H1 (cell line): ENCODE results near the gene CAPNS1. TPM values are rescaled to one million over a fixed set of nuclear protein-coding genes. Genes with fewer than 3 reads are reported as not detected.

ENCODE experiments used
- CTCF ChIA-PET: fragments of 300-600 bp; sonication (Branson Sonifier 250); formaldehyde crosslinking; loops from one replicate; lab custom pipeline; 2021; ENCODE audit not compliant: partially characterized antibody; lab: Charles Lee
- POLR2A ChIA-PET: fragments of 300-600 bp; sonication (Branson Sonifier 250); formaldehyde crosslinking; loops from one replicate; lab custom pipeline; 2021; ENCODE audit warnings: inconsistent platforms; ENCODE audit not compliant: partially characterized antibody; lab: Charles Lee
- DNase-seq, 2 experiments: peaks; one replicate each; pipeline versions ENCODE4 v3.0.0 to v3.0.0-alpha.2; 2010 to 2022; ENCODE audit warnings: low spot score in 2 of 2, low read depth in 1 of 2, mixed read lengths in 1 of 2
- FAIRE-seq: peaks from 2 replicates; lab custom pipeline; 2011; peaks lifted over from hg19 to GRCh38; lab: Jason Lieb, UNC
- H2AFZ ChIP-seq: 2 replicates; pipeline ENCODE4 v1.8.1; 2012; ENCODE audit warnings: low read length, inconsistent platforms
- H2AK5ac ChIP-seq: 2 replicates; pipeline ENCODE4 v1.6.1; 2013; ENCODE audit warnings: low read depth, low read length
- H2BK120ac ChIP-seq: replicated peaks from 2 replicates; pipeline ENCODE3; 2013; ENCODE audit warnings: low read depth, low read length, inconsistent platforms
- H2BK12ac ChIP-seq: 2 replicates; pipeline ENCODE4 v1.6.1; 2013; ENCODE audit warnings: low read depth, low read length
- H2BK15ac ChIP-seq: 2 replicates; pipeline ENCODE4 v1.6.1; 2013; ENCODE audit warnings: low read length
- H2BK20ac ChIP-seq: 2 replicates; pipeline ENCODE4 v1.6.1; 2013; ENCODE audit warnings: low read length
- H2BK5ac ChIP-seq: 2 replicates; pipeline ENCODE4 v1.6.1; 2013; ENCODE audit warnings: low read depth, low read length
- H3K14ac ChIP-seq: 2 replicates; pipeline ENCODE4 v1.6.1; 2013; ENCODE audit warnings: inconsistent platforms; ENCODE audit not compliant: insufficient read length
- H3K18ac ChIP-seq: 2 replicates; pipeline ENCODE4 v1.6.1; 2013; ENCODE audit warnings: low read length; ENCODE audit errors: extremely low read depth
- H3K23ac ChIP-seq: 2 replicates; pipeline ENCODE4 v1.6.1; 2013; ENCODE audit warnings: inconsistent platforms; ENCODE audit not compliant: insufficient read length
- H3K23me2 ChIP-seq: 2 replicates; pipeline ENCODE4 v1.6.1; 2013; ENCODE audit warnings: low read depth, low read length
- H3K27ac ChIP-seq: 2 replicates; pipeline ENCODE4 v1.6.1; 2011; ENCODE audit warnings: low read depth, low read length, inconsistent platforms
- H3K27me3 ChIP-seq, 4 experiments: replicated peaks in 1 of 4; 1 replicate in 1 of 4; 2 replicates in 3 of 4; pipeline versions ENCODE4 v1.6.1 to v1.8.1; 2011 to 2013; ENCODE audit warnings: low read length in 3 of 4, mild to moderate bottlenecking in 3 of 4, inconsistent platforms in 2 of 4, mixed read lengths in 2 of 4, moderate library complexity in 1 of 4; ENCODE audit not compliant: control insufficient read depth in 3 of 4, insufficient read depth in 3 of 4; ENCODE audit errors: extremely low read depth in 1 of 4
- H3K36me3 ChIP-seq, 4 experiments: 2 replicates each; pipeline versions ENCODE4 v1.6.1 to v1.8.1; 2011 to 2013; ENCODE audit warnings: mild to moderate bottlenecking in 4 of 4, low read length in 3 of 4, moderate library complexity in 2 of 4, control low read depth in 1 of 4, inconsistent platforms in 1 of 4; ENCODE audit not compliant: insufficient read depth in 4 of 4, control insufficient read depth in 2 of 4
- H3K4ac ChIP-seq: replicated peaks from 2 replicates; pipeline ENCODE3; 2013; ENCODE audit warnings: low read length, low read depth, mixed read lengths, inconsistent platforms; ENCODE audit not compliant: insufficient read length
- H3K4me1 ChIP-seq, 4 experiments: replicated peaks in 1 of 4; 1 replicate in 1 of 4; 2 replicates in 3 of 4; pipeline versions ENCODE4 v1.6.1 to v1.8.1; 2011 to 2013; ENCODE audit warnings: low read length in 3 of 4, inconsistent platforms in 2 of 4, mixed read lengths in 1 of 4; ENCODE audit not compliant: insufficient read depth in 4 of 4, control insufficient read depth in 3 of 4
- H3K4me2 ChIP-seq, 2 experiments: 2 replicates each; pipeline versions ENCODE4 v1.6.1 to v1.8.1; 2011 to 2013; ENCODE audit warnings: low read depth in 2 of 2, low read length in 2 of 2, control low read depth in 1 of 2, inconsistent platforms in 1 of 2, mild to moderate bottlenecking in 1 of 2; ENCODE audit not compliant: insufficient read depth in 1 of 2
- H3K4me3 ChIP-seq, 4 experiments: fragments of 200-600, 300-600 bp in 1 of 4; sonication (generic), shearing (Covaris generic), sonication (Bioruptor Twin) in 1 of 4; 2 replicates each; pipeline versions ENCODE4 v1.5.1 to v1.8.1; 2011 to 2016; ENCODE audit warnings: low read length in 4 of 4, low read depth in 3 of 4, control low read depth in 2 of 4, inconsistent platforms in 2 of 4, mild to moderate bottlenecking in 2 of 4, mixed read lengths in 1 of 4, moderate library complexity in 1 of 4; ENCODE audit not compliant: insufficient read depth in 2 of 4; ENCODE audit errors: extremely low read depth in 1 of 4
- H3K56ac ChIP-seq: replicated peaks from 2 replicates; pipeline ENCODE3; 2013; ENCODE audit warnings: low read depth, mild to moderate bottlenecking, mixed read lengths, low read length, inconsistent platforms; ENCODE audit not compliant: insufficient read length
- H3K79me1 ChIP-seq: 2 replicates; pipeline ENCODE4 v1.6.1; 2013; ENCODE audit warnings: low read depth, low read length, control low read depth
- H3K79me2 ChIP-seq, 2 experiments: 2 replicates each; pipeline versions ENCODE4 v1.6.1 to v1.8.1; 2012 to 2013; ENCODE audit warnings: low read length in 2 of 2, mild to moderate bottlenecking in 2 of 2, inconsistent platforms in 1 of 2; ENCODE audit not compliant: insufficient read depth in 2 of 2, control insufficient read depth in 1 of 2
- H3K9ac ChIP-seq, 4 experiments: replicated peaks in 1 of 4; 1 replicate in 1 of 4; 2 replicates in 3 of 4; pipeline versions ENCODE4 v1.6.1 to v1.8.1; 2011 to 2013; ENCODE audit warnings: low read depth in 3 of 4, low read length in 3 of 4, control low read depth in 2 of 4, mild to moderate bottlenecking in 2 of 4, moderate library complexity in 2 of 4, inconsistent platforms in 1 of 4; ENCODE audit errors: extremely low read depth in 1 of 4
- H3K9me3 ChIP-seq, 2 experiments: 2 replicates each; pipeline versions ENCODE4 v1.6.1 to v1.8.1; 2012 to 2013; ENCODE audit warnings: mild to moderate bottlenecking in 2 of 2, moderate library complexity in 2 of 2, control low read depth in 1 of 2, inconsistent platforms in 1 of 2, low read depth in 1 of 2, low read length in 1 of 2, mixed read lengths in 1 of 2; ENCODE audit not compliant: insufficient read depth in 2 of 2
- H4K20me1 ChIP-seq, 2 experiments: replicated peaks in 1 of 2; 2 replicates each; pipeline versions ENCODE3 to v1.8.1; 2011 to 2013; ENCODE audit warnings: inconsistent platforms in 2 of 2, low read length in 2 of 2, mild to moderate bottlenecking in 1 of 2; ENCODE audit not compliant: insufficient read depth in 2 of 2, control insufficient read depth in 1 of 2
- H4K5ac ChIP-seq: 2 replicates; pipeline ENCODE4 v1.6.1; 2013; ENCODE audit warnings: low read length, low read depth, mixed read lengths, inconsistent platforms; ENCODE audit not compliant: insufficient read length
- H4K8ac ChIP-seq: 2 replicates; pipeline ENCODE4 v1.8.0; 2013; ENCODE audit warnings: mild to moderate bottlenecking, moderate library complexity, low read length, inconsistent platforms; ENCODE audit not compliant: insufficient read depth; ENCODE audit errors: extremely low read depth
- H4K91ac ChIP-seq: replicated peaks from 2 replicates; pipeline ENCODE3; 2013; ENCODE audit warnings: low read length, mixed read lengths, inconsistent platforms; ENCODE audit not compliant: insufficient read length
- CREB1 ChIP-seq: IDR thresholded peaks from 2 replicates; pipeline ENCODE4 v1.6.1; 2012; ENCODE audit warnings: inconsistent platforms
- EGR1 ChIP-seq: IDR thresholded peaks from 2 replicates; pipeline ENCODE4 v1.6.1; 2011; ENCODE audit warnings: low read depth, low read length, borderline replicate concordance
- FOSL1 ChIP-seq: IDR thresholded peaks from 2 replicates; pipeline ENCODE4 v1.6.1; 2011; ENCODE audit warnings: mild to moderate bottlenecking, low read depth, low read length, moderate library complexity; ENCODE audit not compliant: insufficient read depth
- SIX5 ChIP-seq: IDR thresholded peaks from 2 replicates; pipeline ENCODE4 v1.6.1; 2011; ENCODE audit warnings: mild to moderate bottlenecking, low read depth, low read length
- SUZ12 ChIP-seq: fragments of 200-600 bp; sonication (generic); IDR thresholded peaks from 2 replicates; pipeline ENCODE4 v1.6.1; 2012; ENCODE audit warnings: mild to moderate bottlenecking, inconsistent platforms, low read length, moderate library complexity, mixed read lengths
- TAF7 ChIP-seq: optimal IDR thresholded peaks from 2 replicates; pipeline ENCODE3; 2011; ENCODE audit warnings: low read depth, mild to moderate bottlenecking, inconsistent platforms, low read length, moderate library complexity, borderline replicate concordance
- TCF12 ChIP-seq: IDR thresholded peaks from 2 replicates; pipeline ENCODE4 v1.6.1; 2011; ENCODE audit warnings: low read depth, mild to moderate bottlenecking, low read length
- WGBS, 2 experiments: shearing (Covaris generic) in 1 of 2; methylation state at CpG; one replicate each; pipeline versions ENCODE4 v1.1.6 to v1.1.7; 2013 to 2015; ENCODE audit warnings: low lambda C conversion rate in 2 of 2, mixed read lengths in 2 of 2, inconsistent platforms in 1 of 2, low coverage in 1 of 2, missing lambda C conversion rate in 1 of 2; ENCODE audit not compliant: insufficient replicate concordance in 2 of 2, insufficient coverage in 1 of 2, insufficient read length in 1 of 2; ENCODE audit errors: extremely low coverage in 1 of 2, missing lambda C conversion rate in 1 of 2; 5-methylcytosine and 5-hydroxymethylcytosine counted together
- polyA plus RNA-seq, 7 experiments: library from polyadenylated mRNA; depleted of rRNA in 3 of 7; stranded (reverse) in 5 of 7; unstranded in 2 of 7; fragments of >200 nt in 5 of 7; fragments of 200-250 nt in 2 of 7; gene quantifications; 1 replicate in 5 of 7; 2 replicates in 1 of 7; 4 replicates in 1 of 7; pipeline versions ENCODE4 v1.2.1 to v1.2.3, GENCODE V29; 2011 to 2013; ENCODE audit warnings: missing spikeins in 2 of 7, mixed read lengths in 2 of 7
- total RNA-seq: library from RNA; stranded (reverse); fragmentation: NEBNext Ultra II Directional; extraction: Animal tissue kit (Norgen Biotek cat#: 25700); gene quantifications from 2 replicates; pipeline ENCODE4 v1.2.1, GENCODE V29; 2021
- TF ChIP-seq, protein P1 (sequence below): IDR thresholded peaks from 2 replicates; pipeline ENCODE4 v1.6.1; 2012; ENCODE audit warnings: inconsistent platforms
- TF ChIP-seq, protein P2 (sequence below), 3 experiments: IDR thresholded peaks; 1 replicate in 2 of 3; 2 replicates in 1 of 3; pipeline versions ENCODE4 v1.5.1 to v1.6.1; 2011; ENCODE audit warnings: low read length in 3 of 3, mild to moderate bottlenecking in 3 of 3, inconsistent platforms in 2 of 3, low read depth in 1 of 3, moderate library complexity in 1 of 3; ENCODE audit not compliant: insufficient read depth in 1 of 3; ENCODE audit errors: control extremely low read depth in 1 of 3

The CAPNS1 gene
- total and polyA plus RNA-seq, 2 of the 8 experiments (the other 6 are each of a cell fraction or from before 2014, with no cell fraction given) = 382 to 438 TPM

DNA sequence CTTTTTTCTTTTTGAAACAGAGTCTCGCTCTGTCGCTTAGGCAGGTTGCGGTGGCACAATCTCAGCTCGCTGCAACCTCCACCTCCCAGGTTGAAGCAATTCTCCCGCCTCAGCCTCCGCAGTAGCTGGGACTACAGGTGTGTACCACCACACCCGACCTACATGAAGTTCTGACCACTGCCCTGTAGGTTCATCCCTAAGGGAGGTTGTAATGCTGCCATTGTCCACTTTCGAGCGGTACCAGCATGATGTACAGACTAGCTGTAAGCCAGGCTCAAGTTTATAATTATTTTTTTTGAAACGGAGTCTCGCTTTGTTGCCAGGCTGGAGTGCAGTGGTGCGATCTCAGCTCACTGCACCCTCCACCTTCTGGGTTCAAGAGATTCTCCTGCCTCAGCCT lies 23.9 kb downstream of the CAPNS1 start:
- H2BK12ac ChIP-seq = no peak overlapping the region
- POLR2A ChIA-PET = interaction anchor here (0.7 to 7.9 kb wide), 5 partner anchors 13 to 155 kb away, joined by 3 to 45 read pairs (median 4); partner anchors contain the start of genes COX7A1 and SYNE4
- H3K23ac ChIP-seq = no peak overlapping the region
- H2BK120ac ChIP-seq = no peak overlapping the region
- H2AK5ac ChIP-seq = no peak overlapping the region
- no peak overlapping the region for H3K27ac ChIP-seq
- H3K9me3 ChIP-seq = no peaks in the 10 kb centered on the region
- no peak overlapping the region for H3K9ac ChIP-seq
- H4K5ac ChIP-seq = no peak overlapping the region
- no peaks in the 10 kb centered on the region; the same call in 1 of the 2 replicates for H3K79me1 ChIP-seq
- no peaks in the 10 kb centered on the region for H3K36me3 ChIP-seq
- no peak overlapping the region for H3K4me2 ChIP-seq
- H3K18ac ChIP-seq = no peak overlapping the region
- 95% methylated on average over 12 of the region's 12 CpGs; no CpG with 5 or more reads in 1 of the 2 experiments for WGBS, 2 experiments
- no peak overlapping the region for H2AFZ ChIP-seq
- peaks cover 2% of the 10 kb centered on the region; the same call in 1 of the 2 replicates for H3K23me2 ChIP-seq
- H2BK15ac ChIP-seq = 0 out of 2 replicates have a peak overlapping the region, but pooled peaks have one; percentile 72
- H3K27me3 ChIP-seq = no peaks in the 10 kb centered on the region
- H2BK20ac ChIP-seq = no peak overlapping the region
- H2BK5ac ChIP-seq = no peak overlapping the region
- DNase-seq = no peak
- no peak overlapping the region for H3K4me3 ChIP-seq
- no peak for FAIRE-seq
- no peak overlapping the region for H3K56ac ChIP-seq
- TF ChIP-seq, protein P1, sequence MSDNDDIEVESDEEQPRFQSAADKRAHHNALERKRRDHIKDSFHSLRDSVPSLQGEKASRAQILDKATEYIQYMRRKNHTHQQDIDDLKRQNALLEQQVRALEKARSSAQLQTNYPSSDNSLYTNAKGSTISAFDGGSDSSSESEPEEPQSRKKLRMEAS = no peak
- TF ChIP-seq TCF12 (no peak), EGR1 (no peak), FOSL1 (no peak), SUZ12 (no peak), SIX5 (no peak), TAF7 (no peak), CREB1 (no peak)
- TF ChIP-seq, protein P2, sequence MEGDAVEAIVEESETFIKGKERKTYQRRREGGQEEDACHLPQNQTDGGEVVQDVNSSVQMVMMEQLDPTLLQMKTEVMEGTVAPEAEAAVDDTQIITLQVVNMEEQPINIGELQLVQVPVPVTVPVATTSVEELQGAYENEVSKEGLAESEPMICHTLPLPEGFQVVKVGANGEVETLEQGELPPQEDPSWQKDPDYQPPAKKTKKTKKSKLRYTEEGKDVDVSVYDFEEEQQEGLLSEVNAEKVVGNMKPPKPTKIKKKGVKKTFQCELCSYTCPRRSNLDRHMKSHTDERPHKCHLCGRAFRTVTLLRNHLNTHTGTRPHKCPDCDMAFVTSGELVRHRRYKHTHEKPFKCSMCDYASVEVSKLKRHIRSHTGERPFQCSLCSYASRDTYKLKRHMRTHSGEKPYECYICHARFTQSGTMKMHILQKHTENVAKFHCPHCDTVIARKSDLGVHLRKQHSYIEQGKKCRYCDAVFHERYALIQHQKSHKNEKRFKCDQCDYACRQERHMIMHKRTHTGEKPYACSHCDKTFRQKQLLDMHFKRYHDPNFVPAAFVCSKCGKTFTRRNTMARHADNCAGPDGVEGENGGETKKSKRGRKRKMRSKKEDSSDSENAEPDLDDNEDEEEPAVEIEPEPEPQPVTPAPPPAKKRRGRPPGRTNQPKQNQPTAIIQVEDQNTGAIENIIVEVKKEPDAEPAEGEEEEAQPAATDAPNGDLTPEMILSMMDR (IDR thresholded peaks at IDR 0.05; ENCODE audit: control extremely low read depth in 1 of 3, insufficient read depth in 1 of 3, low read depth in 1 of 3, low read length in 3 of 3) = no peak
- no peak overlapping the region for H4K91ac ChIP-seq
- no peak overlapping the region for H3K14ac ChIP-seq
- no peak overlapping the region for H4K8ac ChIP-seq
- H4K20me1 ChIP-seq = no peaks in the 10 kb centered on the region
- CTCF ChIA-PET = interaction anchor here (0.8 to 13.5 kb wide), 3 partner anchors 14 to 36 kb away, joined by 4 to 157 read pairs (median 4); partner anchors contain the start of gene CAPNS1
- peaks cover 0 to 8% (median 4%) of the 10 kb centered on the region in 4 experiments; a peak in 3 of 7 replicates for H3K4me1 ChIP-seq
- no peaks in the 10 kb centered on the region; a peak in 1 of 4 replicates for H3K79me2 ChIP-seq
- H3K4ac ChIP-seq = no peak overlapping the region
